Esophagus squamous epithelium (tissue), 5 donors: ENCODE measurements around the gene MAP3K21. TPM values are rescaled to one million over a fixed set of nuclear protein-coding genes. Genes with fewer than 3 reads are reported as not detected.

Experiments
- DNase-seq: peaks from one replicate; lab custom pipeline; 2025; lab: John Stamatoyannopoulos, UW
- H3K27ac ChIP-seq, 4 donors: fragments of 200-600 bp; sonication (generic); one replicate each; pipeline ENCODE4 v1.5.1; 2016 to 2019; ENCODE audit warnings: mild to moderate bottlenecking in 1 of 4
- H3K27me3 ChIP-seq, 4 donors: fragments of 200-600 bp; sonication (generic); 1 replicate in 3 of 4; 2 replicates in 1 of 4; pipeline versions ENCODE4 v1.5.1 to v1.6.0; 2017 to 2021; ENCODE audit warnings: antibody characterized with exemption in 1 of 4
- H3K36me3 ChIP-seq, 3 donors: fragments of 200-600 bp; sonication (generic); one replicate each; pipeline ENCODE4 v1.5.1; 2016 to 2019
- H3K4me1 ChIP-seq, 3 donors: fragments of 200-600 bp; sonication (generic); one replicate each; pipeline ENCODE4 v1.5.1; 2017 to 2019
- H3K4me3 ChIP-seq, 4 donors: fragments of 200-600 bp; sonication (generic); 1 replicate in 3 of 4; 2 replicates in 1 of 4; pipeline ENCODE4 v1.5.1; 2016 to 2019; ENCODE audit warnings: mild to moderate bottlenecking in 2 of 4, moderate library complexity in 1 of 4
- H3K9me3 ChIP-seq, 3 donors: fragments of 200-600 bp; sonication (generic); one replicate each; pipeline ENCODE4 v1.5.1; 2016 to 2019
- POLR2A ChIP-seq, 4 donors: fragments of 450-650 bp; IDR thresholded peaks; one replicate each; pipeline ENCODE4 v1.6.1; 2017; ENCODE audit warnings: antibody characterized with exemption in 4 of 4, mild to moderate bottlenecking in 4 of 4, moderate library complexity in 3 of 4
- WGBS, 2 donors: methylation state at CpG; one replicate each; pipeline ENCODE4 v1.1.5; 2018; 5-methylcytosine and 5-hydroxymethylcytosine counted together
- intact Hi-C: fragments of 100-400 bp; cut with DNase I; formaldehyde crosslinking; loops from one replicate; pipeline ENCODE4 v1.15.0; 2022
- total RNA-seq, 4 donors: library from RNA; depleted of rRNA; stranded (reverse); fragments of >200 nt; gene quantifications; one replicate each; pipeline ENCODE4 v1.1.0, GENCODE V29; 2016
- TF ChIP-seq, protein P1 (sequence below), 6 experiments: fragments of 450-650 bp in 4 of 6; fragments of 200-600 bp in 2 of 6; sonication (generic) in 2 of 6; IDR thresholded peaks; one replicate each; pipeline ENCODE4 v1.5.1; 2016 to 2019; ENCODE audit warnings: antibody characterized with exemption in 6 of 6, mild to moderate bottlenecking in 4 of 6, moderate library complexity in 4 of 6
- donor health status: DM: yes; HTN: yes; CAD: no.

The MAP3K21 gene
- total RNA-seq, 4 donors from 2014 or later = 2.4 to 8.4 (median 4.8) TPM

DNA sequence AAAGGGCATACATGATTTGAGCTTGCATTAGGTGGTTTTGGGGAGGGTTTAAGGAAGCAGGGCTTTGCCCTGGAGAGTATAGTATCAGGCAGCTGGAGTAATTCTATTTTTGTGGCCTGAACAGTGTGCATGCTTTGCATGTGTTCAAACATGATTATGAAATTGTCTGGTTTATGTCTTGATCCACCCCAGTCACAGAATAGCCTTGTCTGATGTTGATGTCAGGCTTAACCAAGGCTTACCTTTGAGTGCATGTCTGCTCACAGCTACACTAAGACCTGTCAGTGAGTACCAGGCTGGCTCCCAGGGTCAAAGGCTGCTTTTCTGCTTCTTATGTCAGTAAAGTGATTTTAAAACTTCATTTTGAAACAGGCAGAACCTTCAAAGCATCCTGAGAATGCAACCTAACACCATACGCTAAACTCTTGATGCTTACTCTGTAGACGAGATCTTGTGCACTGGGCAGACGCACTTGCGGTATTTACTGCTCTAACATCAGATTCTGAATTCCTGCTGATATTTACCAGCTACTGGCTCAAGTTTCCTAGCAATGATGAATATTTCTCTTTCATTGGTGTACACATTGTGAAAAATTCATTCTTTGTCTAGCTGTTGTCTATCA, 78.9 kb downstream of the MAP3K21 start:
- Histone ChIP-seq H3K36me3 (no peaks in the 10 kb centered on the region), H3K4me3 (no peak overlapping the region), H3K27me3 (peaks cover 0 to 39% (median 0%) of the 10 kb centered on the region in 4 donors), H3K4me1 (no peaks in the 10 kb centered on the region), H3K27ac (no peak overlapping the region), H3K9me3 (no peaks in the 10 kb centered on the region)
- TF ChIP-seq, protein P1, sequence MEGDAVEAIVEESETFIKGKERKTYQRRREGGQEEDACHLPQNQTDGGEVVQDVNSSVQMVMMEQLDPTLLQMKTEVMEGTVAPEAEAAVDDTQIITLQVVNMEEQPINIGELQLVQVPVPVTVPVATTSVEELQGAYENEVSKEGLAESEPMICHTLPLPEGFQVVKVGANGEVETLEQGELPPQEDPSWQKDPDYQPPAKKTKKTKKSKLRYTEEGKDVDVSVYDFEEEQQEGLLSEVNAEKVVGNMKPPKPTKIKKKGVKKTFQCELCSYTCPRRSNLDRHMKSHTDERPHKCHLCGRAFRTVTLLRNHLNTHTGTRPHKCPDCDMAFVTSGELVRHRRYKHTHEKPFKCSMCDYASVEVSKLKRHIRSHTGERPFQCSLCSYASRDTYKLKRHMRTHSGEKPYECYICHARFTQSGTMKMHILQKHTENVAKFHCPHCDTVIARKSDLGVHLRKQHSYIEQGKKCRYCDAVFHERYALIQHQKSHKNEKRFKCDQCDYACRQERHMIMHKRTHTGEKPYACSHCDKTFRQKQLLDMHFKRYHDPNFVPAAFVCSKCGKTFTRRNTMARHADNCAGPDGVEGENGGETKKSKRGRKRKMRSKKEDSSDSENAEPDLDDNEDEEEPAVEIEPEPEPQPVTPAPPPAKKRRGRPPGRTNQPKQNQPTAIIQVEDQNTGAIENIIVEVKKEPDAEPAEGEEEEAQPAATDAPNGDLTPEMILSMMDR (IDR thresholded peaks at IDR 0.05) = no peak
- DNase-seq = no peak
- intact Hi-C loops = no loop called here
- 79 to 83% methylated on average over 4 of the region's 4 CpGs for WGBS, 2 donors

DNA sequence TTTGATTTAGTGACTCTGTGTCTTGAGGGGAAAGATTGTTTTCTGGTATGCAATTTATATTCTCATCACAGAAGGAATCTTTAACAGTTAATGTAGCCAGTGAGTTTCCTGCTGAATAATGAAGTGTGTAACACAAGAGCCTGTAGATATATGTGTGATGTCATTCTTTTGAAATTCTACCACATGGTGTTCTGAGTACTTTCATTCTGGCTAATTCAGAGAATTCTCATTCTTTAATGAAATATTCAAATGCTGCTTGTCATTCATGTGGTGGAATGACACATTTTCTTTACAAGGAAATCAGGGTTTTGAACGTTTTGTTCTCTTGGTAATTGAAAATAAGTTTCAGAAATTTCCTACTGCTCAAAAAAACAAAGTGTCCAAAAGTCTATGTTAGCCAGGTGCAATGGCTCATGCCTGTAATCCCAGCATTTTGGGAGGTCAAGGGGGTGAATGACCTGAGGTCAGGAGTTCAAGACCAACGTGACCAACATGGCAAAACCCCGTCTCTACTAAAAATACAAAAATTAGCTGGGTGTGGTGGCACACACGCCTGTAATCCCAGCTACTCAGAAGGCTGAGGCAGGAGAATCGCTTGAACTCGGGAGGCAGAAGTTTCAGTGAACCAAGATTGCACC, 79.6 kb downstream of the MAP3K21 start:
- intact Hi-C loops = no loop called here

DNA sequence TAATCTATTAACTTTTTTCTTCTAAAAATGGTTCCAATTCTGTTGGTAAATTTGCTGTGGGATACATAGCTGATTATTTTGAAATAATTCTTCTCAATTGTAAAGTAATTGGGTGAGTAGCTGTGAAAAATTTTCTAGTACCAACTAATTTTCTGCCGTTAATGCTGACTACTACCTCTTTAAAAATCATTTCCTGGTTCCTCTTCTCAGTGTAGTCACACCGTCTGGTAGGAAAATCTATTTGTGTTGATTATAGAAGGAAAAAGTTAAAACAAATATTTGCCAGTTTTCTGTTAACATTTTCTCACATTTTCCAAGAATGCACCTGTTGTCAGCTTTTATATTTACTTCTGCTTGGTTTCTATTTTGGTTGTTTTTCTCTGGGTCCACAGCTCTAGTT, 82.0 kb downstream of the MAP3K21 start:
- no peaks in the 10 kb centered on the region for H3K36me3 ChIP-seq
- intact Hi-C loops = no loop called here
- no peak for TF ChIP-seq POLR2A (IDR thresholded peaks at IDR 0.05)
- TF ChIP-seq, protein P1 (IDR thresholded peaks at IDR 0.05) = no peak
- no peaks in the 10 kb centered on the region for H3K9me3 ChIP-seq
- 23 to 27% methylated on average over 2 of the region's 2 CpGs for WGBS, 2 donors
- H3K27me3 ChIP-seq = peaks cover 0 to 37% (median 0%) of the 10 kb centered on the region in 4 donors
- no peak overlapping the region for H3K27ac ChIP-seq
- H3K4me3 ChIP-seq = no peak overlapping the region
- no peak for DNase-seq
- no peaks in the 10 kb centered on the region for H3K4me1 ChIP-seq

More for the DNA sequence above, 79.6 kb downstream of the MAP3K21 start:
- H3K27me3 ChIP-seq = peaks cover 0 to 43% (median 0%) of the 10 kb centered on the region in 4 donors
- no peak for DNase-seq
- H3K36me3 ChIP-seq = no peaks in the 10 kb centered on the region
- no peak for TF ChIP-seq POLR2A (IDR thresholded peaks at IDR 0.05)
- TF ChIP-seq, protein P1 (IDR thresholded peaks at IDR 0.05) = no peak
- no peak overlapping the region for H3K4me3 ChIP-seq
- H3K9me3 ChIP-seq = no peaks in the 10 kb centered on the region
- H3K27ac ChIP-seq = no peak overlapping the region
- WGBS, 2 donors = 55 to 67% methylated on average over 3 to 6 of the region's 6 CpGs
- H3K4me1 ChIP-seq = no peaks in the 10 kb centered on the region

GRCh38 chr1:233410906-233411305, 83.4 kb downstream of the MAP3K21 start:
- intact Hi-C loops = no loop called here
- peaks cover 0 to 37% (median 0%) of the 10 kb centered on the region in 4 donors for H3K27me3 ChIP-seq
- H3K4me1 ChIP-seq = no peaks in the 10 kb centered on the region
- DNase-seq = no peak
- 83% methylated on average over 2 of the region's 5 CpGs; no CpG with 5 or more reads in 1 of the 2 donors for WGBS, 2 donors
- no peak overlapping the region for H3K4me3 ChIP-seq
- H3K36me3 ChIP-seq = no peaks in the 10 kb centered on the region
- no peaks in the 10 kb centered on the region for H3K9me3 ChIP-seq
- no peak for TF ChIP-seq POLR2A (IDR thresholded peaks at IDR 0.05)
- TF ChIP-seq, protein P1 (IDR thresholded peaks at IDR 0.05) = no peak
- H3K27ac ChIP-seq = no peak overlapping the region

DNA sequence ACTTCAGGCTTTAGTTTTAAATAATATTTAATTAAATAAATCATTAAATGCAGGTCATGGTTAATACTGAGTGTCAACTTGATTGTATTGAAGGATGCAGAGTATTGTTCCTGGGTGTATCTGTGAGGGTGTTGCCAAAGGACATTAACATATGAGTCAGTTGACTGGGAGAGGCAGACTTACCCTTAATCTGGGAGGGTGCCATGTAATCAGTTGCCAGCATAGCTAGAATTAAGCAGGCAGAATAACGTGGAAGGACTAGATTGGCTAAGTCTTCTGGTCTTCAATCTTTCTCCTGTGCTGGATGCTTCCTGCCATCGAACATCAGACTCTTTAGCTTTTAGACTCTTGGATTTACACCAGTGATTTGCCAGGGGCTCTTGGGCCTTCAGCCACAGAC, 85.3 kb downstream of the MAP3K21 start:
- DNase-seq = no peak
- H3K4me3 ChIP-seq = no peak overlapping the region
- peaks cover 0 to 27% (median 0%) of the 10 kb centered on the region in 4 donors for H3K27me3 ChIP-seq
- WGBS, 2 donors = 39 to 47% methylated on average over 2 of the region's 2 CpGs
- H3K36me3 ChIP-seq = no peaks in the 10 kb centered on the region
- no peaks in the 10 kb centered on the region for H3K4me1 ChIP-seq
- intact Hi-C loops = no loop called here
- no peaks in the 10 kb centered on the region for H3K9me3 ChIP-seq
- TF ChIP-seq POLR2A (IDR thresholded peaks at IDR 0.05) = no peak
- TF ChIP-seq, protein P1 (IDR thresholded peaks at IDR 0.05) = no peak
- no peak overlapping the region for H3K27ac ChIP-seq
